Dendritic cell treated with granulocyte-macrophage colony-stimulating factor and Interleukin-4, amounts not matched to agents 40 ng/mL and 50 ng/mL, for 4 days (primary cell): Measurements from ENCODE around the gene RNF208.
"Not testable (repeated sequence)": the region's sequence is repeated elsewhere in the genome, so short reads cannot be mapped to it uniquely, and the experiment has no call there.

Experiments used
- H3K27ac Mint-ChIP-seq: one replicate; pipeline ENCODE4 v1.8.0; 2022; ENCODE audit warnings: mild to moderate bottlenecking, mixed read lengths
- H3K27me3 Mint-ChIP-seq: one replicate; pipeline ENCODE4 v1.8.0; 2022; ENCODE audit warnings: mild to moderate bottlenecking, mixed read lengths
- H3K36me3 Mint-ChIP-seq: one replicate; pipeline ENCODE4 v1.8.0; 2022; ENCODE audit warnings: low read depth, mixed read lengths
- H3K4me1 Mint-ChIP-seq: one replicate; pipeline ENCODE4 v1.8.0; 2022; ENCODE audit warnings: low read depth, mixed read lengths
- H3K4me3 Mint-ChIP-seq: one replicate; pipeline ENCODE4 v1.8.0; 2022; ENCODE audit warnings: mild to moderate bottlenecking, moderate library complexity, mixed read lengths
- H3K9me3 Mint-ChIP-seq: one replicate; pipeline ENCODE4 v1.8.0; 2022; ENCODE audit warnings: mixed read lengths
- intact Hi-C: fragments of 100-400 bp; cut with micrococcal nuclease; formaldehyde crosslinking; loops from one replicate; pipeline ENCODE4 v1.15.0; 2022

The RNF208 gene

GRCh38 chr9:137247135-137247915 lies 25.3 kb upstream of the RNF208 start:
- H3K36me3 Mint-ChIP-seq = peaks cover 19% of the 10 kb centered on the region
- no peak overlapping the region for H3K27ac Mint-ChIP-seq
- no peak overlapping the region for H3K4me3 Mint-ChIP-seq
- peaks cover 23% of the 10 kb centered on the region for H3K4me1 Mint-ChIP-seq
- intact Hi-C loops = no loop called here
- no peaks in the 10 kb centered on the region for H3K9me3 Mint-ChIP-seq
- no peaks in the 10 kb centered on the region for H3K27me3 Mint-ChIP-seq

- Mint-ChIP-seq H3K4me1 (peaks cover 26% of the 10 kb centered on the region), H3K36me3 (peaks cover 33% of the 10 kb centered on the region), H3K4me3 (no peak overlapping the region), H3K27ac (no peak overlapping the region), H3K9me3 (no peaks in the 10 kb centered on the region), H3K27me3 (no peaks in the 10 kb centered on the region)
- intact Hi-C loops = no loop called here
Measured at GRCh38 chr9:137245450-137246421, 23.7 kb upstream of the RNF208 start.

- Mint-ChIP-seq H3K9me3 (no peaks in the 10 kb centered on the region), H3K4me1 (peaks cover 26% of the 10 kb centered on the region), H3K36me3 (peaks cover 33% of the 10 kb centered on the region), H3K27me3 (no peaks in the 10 kb centered on the region), H3K4me3 (no peak overlapping the region), H3K27ac (peak overlapping the region; percentile 9)
- intact Hi-C loops = no loop called here
Measured at GRCh38 chr9:137244486-137245449, 22.7 kb upstream of the RNF208 start.

- Mint-ChIP-seq H3K4me3 (peak overlapping the region; percentile 24), H3K27ac (peak overlapping the region; percentile 9), H3K9me3 (no peaks in the 10 kb centered on the region), H3K4me1 (peaks cover 31% of the 10 kb centered on the region), H3K27me3 (no peaks in the 10 kb centered on the region), H3K36me3 (peaks cover 37% of the 10 kb centered on the region)
- intact Hi-C loops = no loop called here
Measured at GRCh38 chr9:137243626-137244485, 21.8 kb upstream of the RNF208 start.

GRCh38 chr9:137243266-137243625 lies 21.2 kb upstream of the RNF208 start:
- H3K9me3 Mint-ChIP-seq, H3K27ac Mint-ChIP-seq, H3K27me3 Mint-ChIP-seq, intact Hi-C loops, H3K4me3 Mint-ChIP-seq: not testable (repeated sequence)
- H3K4me1 Mint-ChIP-seq = peaks cover 37% of the 10 kb centered on the region
- H3K36me3 Mint-ChIP-seq = peaks cover 39% of the 10 kb centered on the region

GRCh38 chr9:137242269-137243203 lies 20.5 kb upstream of the RNF208 start:
- Mint-ChIP-seq H3K9me3 (no peaks in the 10 kb centered on the region), H3K27ac (peak overlapping the region; percentile 90)

GRCh38 chr9:137241490-137242268 lies 19.6 kb upstream of the RNF208 start:
- intact Hi-C loops = loop anchor here (1.0 kb wide), 1 partner anchor 14 kb away; the partner anchor contains the start of gene NELFB
- peaks cover 39% of the 10 kb centered on the region for H3K36me3 Mint-ChIP-seq
- no peaks in the 10 kb centered on the region for H3K9me3 Mint-ChIP-seq
- no peaks in the 10 kb centered on the region for H3K27me3 Mint-ChIP-seq
- peak overlapping the region; percentile 86 for H3K4me3 Mint-ChIP-seq
- H3K27ac Mint-ChIP-seq = peak overlapping the region; percentile 90
- H3K4me1 Mint-ChIP-seq = peaks cover 50% of the 10 kb centered on the region

More at GRCh38 chr9:137242269-137243203, 20.5 kb upstream of the RNF208 start:
- peak overlapping the region; percentile 78 for H3K4me3 Mint-ChIP-seq
- intact Hi-C loops = no loop called here
- H3K27me3 Mint-ChIP-seq = no peaks in the 10 kb centered on the region
- peaks cover 43% of the 10 kb centered on the region for H3K4me1 Mint-ChIP-seq
- H3K36me3 Mint-ChIP-seq = peaks cover 39% of the 10 kb centered on the region

GRCh38 chr9:137240841-137241489 lies 18.9 kb upstream of the RNF208 start, which contains the start of gene TUBB4B:
TSS of gene TUBB4B (plus strand) at chr9:137241287. CDS start at chr9:137241361, 74 bp downstream.
- intact Hi-C loops = loop anchor here (1.0 kb wide), 1 partner anchor 14 kb away; the partner anchor contains the start of gene NELFB
- Mint-ChIP-seq H3K4me3 (peak within 1 kb of the TSS; percentile 86), H3K9me3 (no peaks in the 10 kb centered on the region), H3K27me3 (peaks cover 3% of the 10 kb centered on the region), H3K4me1 (peaks cover 56% of the 10 kb centered on the region), H3K27ac (peak within 1 kb of the TSS; percentile 90), H3K36me3 (peaks cover 39% of the 10 kb centered on the region)

- H3K36me3 Mint-ChIP-seq = peaks cover 39% of the 10 kb centered on the region
- intact Hi-C loops = no loop called here
- H3K27ac Mint-ChIP-seq = peak overlapping the region; percentile 90
Measured at GRCh38 chr9:137240318-137240840, 18.3 kb upstream of the RNF208 start.

GRCh38 chr9:137239541-137240200 lies 17.6 kb upstream of the RNF208 start:
- intact Hi-C loops = not testable (repeated sequence)

More at GRCh38 chr9:137240318-137240840, 18.3 kb upstream of the RNF208 start:
- H3K4me3 Mint-ChIP-seq = peak overlapping the region; percentile 78
- H3K27me3 Mint-ChIP-seq = peaks cover 7% of the 10 kb centered on the region
- H3K4me1 Mint-ChIP-seq = peaks cover 57% of the 10 kb centered on the region
- no peaks in the 10 kb centered on the region for H3K9me3 Mint-ChIP-seq

More at GRCh38 chr9:137239541-137240200, 17.6 kb upstream of the RNF208 start:
- H3K4me1 Mint-ChIP-seq = peaks cover 57% of the 10 kb centered on the region
- H3K9me3 Mint-ChIP-seq = not testable (repeated sequence)
- peak overlapping the region; percentile 78 for H3K4me3 Mint-ChIP-seq
- H3K27ac Mint-ChIP-seq = peak overlapping the region; percentile 90
- peaks cover 14% of the 10 kb centered on the region for H3K27me3 Mint-ChIP-seq
- H3K36me3 Mint-ChIP-seq = peaks cover 39% of the 10 kb centered on the region
